WI38 (cell line): ENCODE data around the gene PPP1R3C.

ENCODE experiments used
- H3K4me3 ChIP-seq: 2 replicates; pipeline ENCODE4 v1.5.1; 2011; ENCODE audit warnings: low read depth, mild to moderate bottlenecking, control low read depth, low read length
- TF ChIP-seq, protein P1 (sequence below): IDR thresholded peaks from 2 replicates; pipeline ENCODE4 v1.5.1; 2012; ENCODE audit warnings: low read depth, mild to moderate bottlenecking, control low read depth, low read length

The PPP1R3C gene

GRCh38 chr10:91591797-91592174 lies 41.1 kb downstream of the PPP1R3C start:
- TF ChIP-seq, protein P1, sequence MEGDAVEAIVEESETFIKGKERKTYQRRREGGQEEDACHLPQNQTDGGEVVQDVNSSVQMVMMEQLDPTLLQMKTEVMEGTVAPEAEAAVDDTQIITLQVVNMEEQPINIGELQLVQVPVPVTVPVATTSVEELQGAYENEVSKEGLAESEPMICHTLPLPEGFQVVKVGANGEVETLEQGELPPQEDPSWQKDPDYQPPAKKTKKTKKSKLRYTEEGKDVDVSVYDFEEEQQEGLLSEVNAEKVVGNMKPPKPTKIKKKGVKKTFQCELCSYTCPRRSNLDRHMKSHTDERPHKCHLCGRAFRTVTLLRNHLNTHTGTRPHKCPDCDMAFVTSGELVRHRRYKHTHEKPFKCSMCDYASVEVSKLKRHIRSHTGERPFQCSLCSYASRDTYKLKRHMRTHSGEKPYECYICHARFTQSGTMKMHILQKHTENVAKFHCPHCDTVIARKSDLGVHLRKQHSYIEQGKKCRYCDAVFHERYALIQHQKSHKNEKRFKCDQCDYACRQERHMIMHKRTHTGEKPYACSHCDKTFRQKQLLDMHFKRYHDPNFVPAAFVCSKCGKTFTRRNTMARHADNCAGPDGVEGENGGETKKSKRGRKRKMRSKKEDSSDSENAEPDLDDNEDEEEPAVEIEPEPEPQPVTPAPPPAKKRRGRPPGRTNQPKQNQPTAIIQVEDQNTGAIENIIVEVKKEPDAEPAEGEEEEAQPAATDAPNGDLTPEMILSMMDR = no peak
- H3K4me3 ChIP-seq = no peak overlapping the region

- H3K4me3 ChIP-seq = no peak overlapping the region
- TF ChIP-seq, protein P1 = no peak
Measured at GRCh38 chr10:91590904-91591796, 41.7 kb downstream of the PPP1R3C start.

DNA sequence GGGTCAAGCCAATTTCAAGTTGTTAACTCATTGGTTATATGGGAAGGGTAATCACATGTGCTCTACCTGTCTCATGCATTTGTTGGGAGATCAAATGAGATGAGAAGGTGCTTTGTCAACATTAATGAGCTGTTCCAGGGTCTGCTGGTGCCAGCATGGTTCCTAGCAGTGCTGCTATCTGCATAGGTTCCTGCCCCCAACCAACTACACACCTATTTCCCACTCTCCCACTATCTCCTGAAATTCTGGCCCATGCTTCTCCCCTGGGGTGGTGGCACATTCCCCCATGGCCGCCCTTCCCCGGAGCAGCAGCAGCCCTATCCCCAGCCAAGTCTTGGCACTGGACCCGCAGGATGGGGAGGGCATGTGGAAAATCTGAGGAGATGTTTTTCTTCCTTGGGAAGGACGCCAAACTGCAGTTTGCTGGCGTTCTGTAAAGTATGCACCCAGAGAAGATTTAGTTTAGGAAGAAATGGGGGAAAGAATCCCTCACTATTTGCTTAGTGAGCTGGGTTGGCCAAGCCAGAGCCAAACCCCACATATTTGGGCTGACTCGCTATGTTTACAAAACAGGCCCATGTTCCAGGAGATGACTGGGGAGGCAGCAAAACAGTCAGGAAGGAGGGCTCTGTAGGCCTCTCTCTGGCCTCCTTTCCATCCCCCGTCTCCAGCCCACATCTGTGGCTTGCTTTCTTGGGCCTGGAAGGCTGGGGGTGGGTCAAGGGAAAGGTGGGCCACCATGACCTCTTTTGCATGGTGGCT lies 42.5 kb downstream of the PPP1R3C start:
- TF ChIP-seq, protein P1 = no peak
- no peak overlapping the region for H3K4me3 ChIP-seq

- TF ChIP-seq, protein P1 = no peak
- H3K4me3 ChIP-seq = no peak overlapping the region
Measured at GRCh38 chr10:91589658-91590035, 43.2 kb downstream of the PPP1R3C start.

- H3K4me3 ChIP-seq = no peak overlapping the region
- TF ChIP-seq, protein P1 = no peak
Measured at GRCh38 chr10:91589015-91589657, 43.7 kb downstream of the PPP1R3C start.

DNA sequence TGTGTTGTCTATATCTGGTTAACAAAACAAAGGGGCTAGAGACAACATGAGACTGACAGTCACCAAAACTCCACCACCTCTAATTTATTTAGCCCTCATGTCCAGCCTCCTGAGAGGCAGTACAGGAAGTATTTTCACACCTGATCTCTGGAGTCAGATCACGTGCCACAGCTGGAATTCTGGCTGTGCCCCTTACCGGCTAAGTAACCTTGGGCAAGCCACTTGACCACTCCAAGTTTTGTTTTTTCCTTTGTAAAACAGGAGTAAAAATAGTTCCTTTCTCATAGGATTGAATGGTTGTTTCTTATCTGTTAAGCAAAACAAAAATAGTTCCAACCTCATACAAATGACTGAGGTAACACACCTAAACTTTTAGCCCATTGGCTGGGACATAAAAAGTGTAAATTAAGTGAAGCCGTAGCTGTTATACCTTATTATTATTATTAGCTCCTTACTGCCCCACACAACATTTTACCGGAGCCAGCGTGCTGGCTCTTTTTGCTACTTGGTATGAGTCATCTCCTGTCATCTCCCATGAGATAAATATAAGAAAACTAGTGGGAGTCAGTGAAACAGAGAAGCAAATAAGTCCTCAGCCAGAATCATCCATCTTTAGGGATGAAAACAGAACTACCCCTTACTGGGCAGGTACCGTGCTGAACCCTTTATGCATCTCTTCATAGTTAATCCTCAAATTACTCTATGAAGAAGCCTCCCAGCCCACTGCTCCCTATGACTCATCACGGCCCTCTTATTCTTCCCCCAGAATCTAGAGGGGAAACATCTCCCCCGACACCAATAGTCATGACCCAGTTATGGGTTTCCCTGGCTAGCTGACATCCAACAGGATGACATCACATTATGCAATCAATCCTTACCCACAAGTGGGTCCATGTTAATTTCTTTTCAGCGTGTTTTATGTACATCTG lies 44.9 kb downstream of the PPP1R3C start:
- H3K4me3 ChIP-seq = no peak overlapping the region

More for the DNA sequence above, 44.9 kb downstream of the PPP1R3C start:
- TF ChIP-seq, protein P1 = no peak
